ENCODE results near the gene HK1.
"Not testable (repeated sequence)": the region's sequence is repeated elsewhere in the genome, so short reads cannot be mapped to it uniquely, and the experiment has no call there.

Gene HK1

GRCh38 chr10:69428165-69428564 is 149.9 kb downstream of the HK1 start:
- no peak for DNase-seq

- DNase-seq = no peak
Observed at GRCh38 chr10:69434169-69434568, 155.9 kb downstream of the HK1 start.

GRCh38 chr10:69434926-69435325 is 156.6 kb downstream of the HK1 start:
- DNase-seq = no peak

GRCh38 chr10:69435966-69436520 is 157.7 kb downstream of the HK1 start:
- no peak for DNase-seq

GRCh38 chr10:69437321-69438259 is 159.3 kb downstream of the HK1 start:
- DNase-seq = no peak

- no peak for DNase-seq
Observed at GRCh38 chr10:69438536-69439349, 160.4 kb downstream of the HK1 start.

- no peak for DNase-seq
Observed at GRCh38 chr10:69439350-69439739, 161.0 kb downstream of the HK1 start.

- DNase-seq = no peak
Observed at GRCh38 chr10:69439813-69440506, 161.7 kb downstream of the HK1 start.

GRCh38 chr10:69443354-69443753 is 165.1 kb downstream of the HK1 start:
- no peak for DNase-seq

GRCh38 chr10:69445041-69445440 is 166.7 kb downstream of the HK1 start:
- DNase-seq = no peak

- DNase-seq = no peak
Observed at GRCh38 chr10:69446229-69446628, 167.9 kb downstream of the HK1 start.

- peak; percentile 55 for DNase-seq
Observed at GRCh38 chr10:69446650-69447151, 168.4 kb downstream of the HK1 start.

- peak; percentile 63 for DNase-seq
Observed at GRCh38 chr10:69449841-69450240, 171.5 kb downstream of the HK1 start.

- not testable (repeated sequence) for DNase-seq
Observed at GRCh38 chr10:69450395-69450794, 172.1 kb downstream of the HK1 start.

GRCh38 chr10:69451209-69451783 is 173.0 kb downstream of the HK1 start, which contains the start of gene TSPAN15:
TSPAN15 (plus strand) TSS chr10:69451465; CDS start chr10:69451595, 130 bp downstream.
- peak; percentile 87 for DNase-seq

Data from activated CD4-positive, alpha-beta T cell treated with anti-CD3 and anti-CD28 coated beads, Interleukin-10, Interleukin-2, amounts not matched to agents 100 ng/mL and 50 ng/mL, durations not matched to agents 16 hours and 8 hours (primary cell).